ENCODE results near the gene RAB31.

Gene RAB31

DNA sequence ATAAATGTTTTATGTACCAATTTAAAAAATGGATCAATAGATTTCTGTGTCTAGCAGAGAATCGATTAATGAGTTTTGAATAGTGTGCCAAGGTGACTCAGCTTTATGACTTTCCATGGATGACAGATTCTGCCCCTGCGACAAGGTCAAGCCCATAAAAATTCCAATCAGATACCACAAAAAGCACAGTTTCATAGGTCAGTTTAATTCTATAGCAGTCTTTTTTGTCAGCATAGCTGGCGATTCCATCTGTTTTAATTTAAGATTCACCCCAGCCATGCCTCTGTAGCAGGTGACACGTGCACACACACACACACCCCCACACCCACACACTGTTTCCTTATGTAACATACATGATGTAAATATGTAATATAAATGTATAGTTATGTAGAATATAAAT, 28.9 kb downstream of the RAB31 start:
- DNase-seq (ENCODE audit: low read depth in 2 of 2, low spot score in 1 of 2), result no peak

GRCh38 chr18:9737472-9738121, 29.5 kb downstream of the RAB31 start:
- no peak for DNase-seq (ENCODE audit: low read depth in 2 of 2, low spot score in 1 of 2)

- no peak for DNase-seq (ENCODE audit: low read depth in 2 of 2, low spot score in 1 of 2)
These were observed 30.3 kb downstream of the RAB31 start for GRCh38 chr18:9738266-9738969.

- no peak for DNase-seq (ENCODE audit: low read depth in 2 of 2, low spot score in 1 of 2)
These were observed 31.4 kb downstream of the RAB31 start for GRCh38 chr18:9739516-9739915.

DNA sequence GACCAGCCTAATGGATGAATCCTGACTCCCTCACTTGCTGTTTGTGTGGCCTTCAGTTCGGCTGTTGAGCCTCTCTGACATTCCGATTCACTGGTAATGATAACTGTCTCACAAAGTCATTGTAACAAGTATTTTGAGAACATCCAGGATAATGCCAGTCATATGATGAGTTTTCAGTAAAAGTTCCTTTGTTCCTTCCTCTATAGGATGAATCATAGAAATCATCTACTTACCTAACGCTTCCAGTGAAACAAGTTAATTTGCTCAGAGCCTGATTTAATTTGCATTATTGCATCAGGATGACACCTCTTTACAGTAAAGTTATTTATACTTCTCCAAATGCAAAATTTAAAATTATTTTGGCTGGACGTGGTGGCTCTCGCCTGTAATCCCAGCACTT, 32.0 kb downstream of the RAB31 start:
- no peak for DNase-seq (ENCODE audit: low read depth in 2 of 2, low spot score in 1 of 2)

DNA sequence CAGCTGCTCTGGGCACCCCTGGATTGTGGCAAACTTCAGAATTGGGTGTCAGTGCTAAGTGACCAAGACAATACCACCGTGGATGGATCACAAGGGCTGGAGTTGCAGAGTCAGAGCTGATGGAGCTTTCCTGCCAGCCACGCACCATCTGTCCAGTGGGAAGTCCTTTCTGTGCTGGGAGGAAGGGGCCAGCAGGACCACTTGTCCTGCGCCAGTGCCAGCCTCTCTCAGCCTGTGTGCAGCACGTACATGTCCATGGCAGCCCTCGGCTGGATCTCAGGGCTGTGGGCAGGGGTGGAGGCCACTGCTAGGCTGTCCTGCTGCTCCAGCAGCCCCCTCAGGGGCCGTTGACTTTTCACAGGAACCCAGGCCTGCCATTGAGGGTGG, 33.3 kb downstream of the RAB31 start:
- DNase-seq (ENCODE audit: low read depth in 2 of 2, low spot score in 1 of 2), result no peak

- DNase-seq (ENCODE audit: low read depth in 2 of 2, low spot score in 1 of 2), result no peak
These were observed 33.9 kb downstream of the RAB31 start for GRCh38 chr18:9741793-9742523.

GRCh38 chr18:9742524-9743131, 34.5 kb downstream of the RAB31 start:
- no peak for DNase-seq (ENCODE audit: low read depth in 2 of 2, low spot score in 1 of 2)

GRCh38 chr18:9743200-9744016, 35.3 kb downstream of the RAB31 start:
- no peak for DNase-seq (ENCODE audit: low read depth in 2 of 2, low spot score in 1 of 2)

DNA sequence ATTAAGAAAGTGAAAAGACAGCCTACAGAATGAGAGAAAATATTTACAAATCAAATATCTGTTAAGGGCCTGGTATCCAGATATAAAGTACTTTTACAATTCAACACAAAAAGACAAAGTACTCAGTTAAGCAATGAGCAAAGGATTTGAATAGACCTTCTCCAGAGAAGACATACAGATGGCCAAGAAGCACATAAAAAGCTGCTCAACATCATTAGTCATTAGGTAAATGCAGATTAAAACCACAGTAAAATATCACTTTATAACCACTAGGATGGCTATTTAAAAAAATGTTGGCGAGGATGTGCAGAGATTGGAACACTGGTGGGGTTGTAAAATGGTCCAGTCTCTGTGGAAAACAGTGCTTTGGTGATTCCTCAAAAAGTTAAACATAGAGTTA, 38.9 kb downstream of the RAB31 start:
- DNase-seq (ENCODE audit: low read depth in 2 of 2, low spot score in 1 of 2), result no peak

DNA sequence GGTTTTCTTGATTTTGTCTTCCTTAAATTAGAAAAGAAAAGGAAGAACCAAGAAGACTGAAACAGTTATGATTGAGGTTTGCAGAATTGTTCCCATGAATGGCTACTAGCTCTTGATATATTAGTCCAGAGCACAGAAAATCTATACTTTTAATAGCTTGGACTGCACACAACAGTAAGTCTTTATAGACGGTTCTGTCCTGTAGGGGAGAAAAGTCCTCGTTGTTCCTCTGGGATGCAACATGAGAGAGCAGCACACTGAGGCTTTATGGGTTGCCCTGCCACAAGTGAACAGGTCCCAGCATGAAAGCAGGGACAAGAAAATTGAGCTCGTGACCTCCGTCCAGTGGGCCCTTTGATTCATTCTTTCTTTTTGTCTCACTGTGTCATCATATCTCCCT, 41.5 kb downstream of the RAB31 start:
- no peak for DNase-seq (ENCODE audit: low read depth in 2 of 2, low spot score in 1 of 2)

DNA sequence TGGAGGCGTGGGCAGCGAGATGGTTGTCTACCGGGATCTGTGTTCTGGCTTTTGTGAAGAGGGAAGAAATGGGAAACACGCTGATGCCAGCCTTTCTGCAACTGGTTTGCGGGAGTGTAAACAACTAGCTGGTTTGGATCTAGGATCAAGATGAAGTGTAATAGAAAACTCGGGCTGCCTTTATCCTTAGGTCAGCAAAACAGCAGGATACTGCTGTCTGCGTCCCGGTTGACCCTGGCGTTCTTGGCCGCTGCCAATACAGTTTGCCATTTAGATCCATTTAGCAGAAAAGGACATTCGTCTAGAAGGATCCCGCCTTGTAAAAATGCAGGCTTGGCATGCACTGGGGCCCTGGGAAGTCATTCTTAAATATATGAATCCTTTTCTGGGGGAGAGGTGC, 42.0 kb downstream of the RAB31 start:
- no peak for DNase-seq (ENCODE audit: low read depth in 2 of 2, low spot score in 1 of 2)

DNA sequence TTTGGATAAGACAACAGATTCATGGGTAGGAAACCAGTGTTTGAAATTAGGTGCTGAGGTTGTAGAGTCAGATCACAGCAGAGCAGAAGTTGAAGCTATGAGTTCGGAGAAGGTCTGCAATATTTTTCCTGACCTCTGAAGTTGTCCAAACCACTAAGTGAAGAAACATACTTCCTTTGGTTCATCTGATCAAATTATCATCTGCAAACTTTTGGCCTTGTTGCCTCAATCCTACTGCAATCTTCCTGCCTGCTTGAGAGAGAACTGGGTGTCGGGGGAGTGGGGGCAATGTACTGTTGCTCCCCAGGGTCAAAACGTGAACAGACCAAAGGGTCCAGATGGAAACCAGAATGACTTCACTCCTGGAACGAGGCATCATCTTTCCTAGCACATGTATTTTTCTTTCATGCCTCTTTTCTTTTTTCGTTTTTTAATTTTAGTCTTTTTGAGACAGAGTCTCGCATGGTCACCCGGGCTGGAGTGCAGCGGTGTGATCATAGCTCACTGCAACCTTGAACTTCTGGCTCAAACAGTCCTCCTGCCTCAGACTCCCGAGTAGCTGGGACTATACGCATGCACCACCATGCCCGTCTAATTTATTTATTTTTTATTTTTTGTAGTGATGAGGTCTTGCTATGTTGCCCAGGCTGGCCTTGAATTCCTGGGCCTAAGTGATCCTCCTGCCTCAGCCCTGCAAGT, 42.7 kb downstream of the RAB31 start:
- no peak for DNase-seq (ENCODE audit: low read depth in 2 of 2, low spot score in 1 of 2)

DNA sequence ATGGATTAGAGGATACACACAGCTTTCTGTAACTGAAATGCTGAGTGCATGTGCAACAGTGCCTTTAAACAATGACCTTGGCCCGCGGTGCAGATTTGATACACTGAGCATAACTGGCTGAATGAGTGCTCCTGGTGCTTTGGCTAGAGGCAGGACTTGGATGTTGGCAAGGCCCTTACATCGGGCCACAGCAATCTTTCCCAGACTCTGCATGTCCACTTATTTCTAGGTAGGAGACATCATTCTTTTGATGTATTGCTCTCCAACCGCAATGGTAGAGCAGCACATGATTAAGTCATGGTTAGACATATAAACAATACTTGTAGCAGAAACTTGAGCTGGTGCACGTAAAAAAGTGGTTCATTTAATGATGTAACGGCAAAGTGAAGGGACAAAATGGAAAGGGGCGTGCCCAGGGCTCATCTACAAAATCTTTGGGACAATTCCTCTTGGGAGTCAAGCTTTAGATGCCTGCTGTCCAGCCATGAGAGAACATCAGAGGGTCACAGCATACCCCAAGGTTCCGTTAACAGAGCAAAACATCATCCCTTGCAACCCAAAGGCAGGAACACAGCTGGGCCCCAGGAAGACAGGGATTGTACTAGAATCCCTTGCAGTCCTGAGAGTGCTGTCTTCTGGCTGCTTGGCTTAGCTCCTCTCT, 43.4 kb downstream of the RAB31 start:
- no peak for DNase-seq (ENCODE audit: low read depth in 2 of 2, low spot score in 1 of 2)

GRCh38 chr18:9753846-9754245, 45.7 kb downstream of the RAB31 start:
- DNase-seq (ENCODE audit: low read depth in 2 of 2, low spot score in 1 of 2), result no peak

DNA sequence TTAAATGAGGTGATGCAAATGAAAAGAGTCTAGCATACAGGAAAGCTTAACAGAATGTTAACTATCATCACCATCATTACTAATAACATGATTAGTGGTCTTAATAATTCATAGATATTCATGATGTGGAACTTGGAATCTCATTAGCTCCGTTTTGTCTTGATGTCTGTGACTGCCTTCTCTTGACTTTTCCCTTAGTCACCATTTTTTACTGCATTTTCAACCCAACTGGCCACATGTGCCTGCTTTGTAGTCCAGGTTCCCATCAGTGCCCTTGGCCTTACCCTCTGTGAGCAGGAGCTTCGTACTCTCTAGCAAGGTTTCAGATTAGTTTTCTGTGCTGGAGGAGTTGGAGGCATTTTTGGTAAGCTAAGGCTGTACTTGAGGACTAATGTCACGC, 47.0 kb downstream of the RAB31 start:
- no peak for DNase-seq (ENCODE audit: low read depth in 2 of 2, low spot score in 1 of 2)

DNA sequence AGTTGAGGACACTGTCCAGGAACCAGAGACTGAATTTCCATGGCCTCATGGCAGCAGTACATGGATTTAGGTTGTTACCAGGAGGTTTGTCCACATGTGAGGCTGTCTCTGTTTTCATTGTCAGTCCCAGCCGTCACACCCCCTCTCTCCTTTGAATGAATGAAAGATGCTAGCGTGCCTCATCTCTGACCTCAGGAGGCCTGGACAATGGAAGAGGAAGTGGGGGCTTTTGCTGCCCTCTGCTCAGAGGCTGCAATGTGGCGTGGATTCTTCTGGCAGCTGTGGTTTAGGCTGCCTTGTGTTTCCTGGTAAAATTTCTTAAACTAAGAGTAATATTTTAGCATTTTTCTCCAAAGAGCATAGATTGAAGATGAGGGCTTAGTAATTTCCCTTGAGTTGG, 47.5 kb downstream of the RAB31 start:
- DNase-seq (ENCODE audit: low read depth in 2 of 2, low spot score in 1 of 2), result no peak

GRCh38 chr18:9756271-9756932, 48.3 kb downstream of the RAB31 start:
- no peak for DNase-seq (ENCODE audit: low read depth in 2 of 2, low spot score in 1 of 2)

DNA sequence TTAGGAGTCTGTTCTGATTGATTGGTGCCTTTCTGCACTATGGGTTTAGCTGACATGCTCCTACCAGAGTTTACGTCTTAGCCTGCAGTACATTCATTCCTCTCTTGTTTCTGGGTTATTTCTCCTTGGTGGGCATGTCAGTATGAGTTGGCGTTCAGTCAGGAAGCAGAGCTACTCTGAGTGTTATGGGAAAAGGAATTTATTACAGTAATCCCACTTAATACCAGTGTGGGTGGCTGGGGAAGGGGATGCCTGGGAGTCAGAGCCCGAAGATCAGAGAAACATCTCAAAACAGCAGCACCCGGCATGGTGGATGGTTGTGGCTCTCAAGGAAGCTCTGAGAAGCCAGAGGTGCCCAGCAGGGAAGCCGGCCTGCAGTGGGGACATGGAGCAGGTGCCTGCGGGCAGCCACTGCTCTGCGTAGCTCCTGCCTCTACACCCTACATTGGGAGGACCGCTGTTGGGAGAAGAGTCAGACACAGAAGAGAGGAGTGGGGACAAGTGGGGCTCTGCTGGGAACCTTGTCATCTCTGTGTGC, 48.9 kb downstream of the RAB31 start:
- DNase-seq (ENCODE audit: low read depth in 2 of 2, low spot score in 1 of 2), result no peak
